Activated naive CD4-positive, alpha-beta T cell (primary cell): ENCODE measurements around the gene DOCK4.

Experiments
- DNase-seq, 4 experiments: peaks; one replicate each; lab custom pipeline; 2025; lab: John Stamatoyannopoulos, UW

DOCK4 gene

DNA sequence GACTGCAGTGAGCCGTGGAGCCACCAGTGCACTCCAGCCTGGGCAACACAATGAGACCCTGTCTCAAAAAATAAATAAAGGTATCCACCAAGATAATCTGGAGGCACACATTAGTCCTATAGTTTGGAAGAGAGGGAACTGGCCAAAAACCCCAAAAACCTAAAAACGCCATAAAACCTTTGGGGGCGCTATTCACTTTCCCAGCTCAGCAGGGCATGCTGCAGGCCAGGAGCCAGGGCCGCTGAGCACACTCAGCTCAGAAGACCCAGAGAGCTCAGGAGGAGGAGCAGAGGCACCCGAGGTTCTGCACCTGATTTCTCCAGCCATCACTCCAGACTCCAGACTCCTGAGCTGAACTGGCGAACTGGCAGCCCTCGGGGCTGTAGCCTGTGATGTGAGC lies 476.7 kb downstream of the DOCK4 start:
- DNase-seq = no peak

DNA sequence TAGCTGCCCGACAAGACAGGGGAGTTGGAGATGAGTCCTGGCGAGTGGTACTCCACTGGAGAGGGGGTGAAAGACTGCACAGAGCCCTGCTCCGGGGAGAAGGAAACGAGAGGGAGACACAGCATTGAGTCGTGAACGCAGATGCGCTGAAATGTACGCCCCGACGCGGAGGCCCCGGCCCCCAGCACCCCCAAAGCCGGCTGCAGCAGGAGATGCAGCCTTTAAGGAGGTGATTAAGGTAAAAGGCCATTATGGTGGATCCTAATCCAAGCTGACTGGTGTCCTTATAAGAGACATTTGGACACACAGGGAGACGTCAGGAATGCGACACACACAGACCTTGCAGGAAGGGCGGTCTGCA lies 477.6 kb downstream of the DOCK4 start:
- no peak for DNase-seq

DNA sequence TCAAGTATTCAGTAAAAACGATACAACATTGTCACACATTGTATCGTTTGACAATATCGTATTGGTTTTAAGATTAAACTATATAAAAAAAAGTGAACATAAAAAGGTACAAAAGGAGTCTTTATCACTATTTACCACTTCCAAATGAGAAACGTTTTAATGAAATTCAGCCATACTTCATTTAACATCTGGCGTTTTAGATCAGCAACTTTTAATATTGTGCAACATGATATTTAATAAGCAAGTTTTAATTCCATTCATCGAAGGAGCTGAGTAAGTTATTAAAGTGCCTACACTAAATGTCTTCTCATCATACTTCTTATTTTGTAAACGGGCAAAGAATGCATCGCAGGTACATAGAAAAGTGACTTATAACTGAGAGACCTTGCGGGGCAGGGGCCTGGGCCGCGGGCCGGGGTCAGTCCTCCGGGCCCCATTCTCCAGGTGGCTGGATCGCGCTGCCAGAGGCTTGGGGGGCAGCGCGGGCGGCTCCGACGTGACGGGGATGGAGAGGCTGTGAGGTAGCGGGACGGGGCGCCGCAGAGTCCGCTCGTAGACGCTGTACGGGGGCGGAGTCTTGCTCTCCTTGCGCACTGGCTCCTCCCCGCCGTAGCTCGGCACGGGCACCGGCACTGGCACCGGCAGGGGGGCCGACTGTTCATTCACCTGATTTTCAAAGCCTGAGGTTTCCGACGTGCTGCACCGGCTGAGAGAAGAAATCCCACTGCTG lies 478.1 kb downstream of the DOCK4 start:
- DNase-seq = no peak

DNA sequence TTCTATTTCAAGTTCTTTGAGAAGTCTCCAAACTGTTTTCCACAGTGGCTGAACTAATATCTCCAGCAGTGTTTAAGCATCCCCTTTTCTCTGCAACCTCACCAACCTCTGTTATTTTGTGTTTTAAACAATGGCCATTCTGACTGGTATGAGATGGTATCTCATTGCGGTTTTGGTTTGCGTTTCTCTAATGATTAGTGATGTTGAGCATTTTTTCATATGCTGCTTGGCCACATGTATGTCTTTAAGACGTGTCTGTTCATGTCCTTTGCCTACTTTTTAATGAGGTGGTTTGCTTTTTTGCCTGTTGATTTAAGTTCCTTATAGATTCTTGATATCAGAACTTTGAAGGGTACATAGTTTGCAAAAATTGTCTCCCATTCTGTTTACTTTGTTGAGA lies 487.3 kb downstream of the DOCK4 start:
- DNase-seq = no peak

DNA sequence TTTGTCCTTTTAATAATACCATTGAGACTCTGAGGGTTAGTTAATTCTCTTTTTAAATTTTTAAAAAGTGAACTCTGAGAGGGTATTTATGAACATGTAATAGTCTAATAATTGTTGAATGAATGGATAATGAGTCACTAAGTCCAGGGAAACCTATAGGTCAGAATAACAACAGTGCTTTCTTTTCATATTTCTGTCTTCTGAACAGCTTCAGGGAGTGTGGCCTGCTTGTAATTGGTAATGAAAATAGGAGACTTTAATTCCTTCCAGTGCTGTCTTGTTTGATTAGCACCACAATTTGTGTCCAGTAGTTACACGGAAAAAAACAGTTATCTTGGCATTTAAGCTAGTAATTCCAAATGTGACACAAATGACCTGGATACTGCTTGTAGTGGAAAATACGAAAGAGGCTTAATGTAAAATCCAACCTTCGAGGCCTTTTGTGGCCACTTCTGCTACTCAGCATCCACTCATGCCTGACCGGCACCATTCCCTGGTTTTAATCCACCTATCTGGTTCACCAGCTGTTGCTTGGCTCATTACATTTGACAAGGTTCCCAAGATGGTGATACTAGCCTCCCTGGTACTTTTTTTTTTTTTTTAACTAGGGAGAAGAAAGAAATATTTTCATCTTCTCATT lies 494.7 kb downstream of the DOCK4 start:
- no peak for DNase-seq

DNA sequence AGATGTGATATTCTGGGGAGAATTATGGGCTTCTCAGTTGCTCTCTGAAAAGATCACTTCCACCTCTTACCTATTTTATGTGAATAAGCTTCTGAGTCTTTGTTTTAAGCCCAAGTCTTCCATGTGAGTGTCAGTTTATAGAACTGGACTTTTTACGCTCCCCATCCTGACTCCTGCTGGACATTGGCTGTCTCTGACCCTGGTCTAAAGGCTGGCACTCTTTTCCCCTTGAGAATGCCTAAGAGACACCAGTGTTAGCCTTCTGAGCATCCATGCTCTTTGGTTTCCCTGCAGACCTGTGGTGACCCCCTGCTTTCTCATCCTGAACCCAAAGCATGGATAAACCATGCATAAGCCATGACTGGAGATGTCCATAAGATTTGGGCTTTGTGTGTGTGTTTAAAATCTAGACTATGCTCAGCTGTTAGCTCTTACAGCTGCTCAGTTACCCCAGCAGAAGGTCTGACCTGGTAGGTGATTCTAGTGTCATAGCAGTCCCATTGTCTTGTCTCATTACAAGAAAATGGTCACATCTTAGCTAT lies 495.3 kb downstream of the DOCK4 start:
- DNase-seq = no peak

DNA sequence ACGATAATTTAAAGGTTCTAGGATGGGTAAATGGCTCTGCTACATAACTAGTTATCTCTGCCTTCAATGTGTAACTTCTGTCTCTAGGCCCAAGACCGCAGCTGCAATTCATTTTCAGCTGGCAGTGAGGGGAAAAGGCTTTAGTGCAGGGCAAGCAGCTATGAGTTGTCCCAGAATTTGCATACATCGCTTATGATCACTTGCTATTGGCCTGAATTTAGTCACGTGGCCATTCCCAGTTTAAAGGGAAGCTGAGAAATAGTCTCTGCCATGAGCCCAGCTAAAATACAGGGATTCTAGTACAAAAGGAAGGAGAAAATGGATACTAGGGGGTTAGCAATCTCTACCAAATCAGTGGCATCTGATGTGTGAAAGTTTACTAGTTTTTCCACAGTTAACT lies 498.1 kb downstream of the DOCK4 start:
- no peak for DNase-seq

DNA sequence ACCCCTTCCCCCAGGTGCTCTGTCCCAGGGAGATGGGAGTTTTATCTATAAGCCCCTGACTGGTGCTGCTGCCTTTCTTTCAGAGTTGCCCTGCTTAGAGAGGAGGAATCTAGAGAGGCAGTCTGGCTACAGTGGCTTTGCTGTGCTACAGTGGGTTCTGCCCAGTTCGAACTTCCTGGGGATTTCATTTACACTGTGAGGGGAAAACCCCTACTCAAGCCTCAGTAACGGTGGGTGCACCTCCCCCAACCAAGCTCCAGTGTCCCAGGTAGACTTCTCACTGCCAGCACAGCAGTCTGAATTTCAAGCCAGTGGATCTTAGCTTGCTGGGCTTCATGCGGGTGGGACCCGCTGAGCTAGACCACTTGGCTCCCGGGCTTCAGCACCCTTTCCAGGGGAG lies 500.4 kb downstream of the DOCK4 start:
- DNase-seq = no peak

DNA sequence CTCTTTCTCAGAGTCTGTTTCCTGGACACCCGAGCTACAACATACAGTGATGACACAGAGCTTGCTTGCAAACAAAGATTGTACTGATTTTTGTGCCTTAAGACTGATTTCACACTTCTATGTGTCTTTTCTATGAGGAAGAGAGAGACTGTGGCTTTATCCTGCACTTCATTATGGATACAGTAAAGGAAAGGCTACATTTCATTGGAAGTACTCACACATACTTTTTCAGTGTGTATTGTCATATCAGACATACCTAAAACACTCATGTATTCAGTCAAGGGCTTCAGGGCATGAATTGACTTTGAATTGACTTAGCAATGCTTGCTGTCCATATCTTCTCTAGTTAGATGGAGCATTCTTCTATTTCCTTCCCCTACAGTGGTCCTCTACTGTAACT lies 508.4 kb downstream of the DOCK4 start:
- DNase-seq = no peak

DNA sequence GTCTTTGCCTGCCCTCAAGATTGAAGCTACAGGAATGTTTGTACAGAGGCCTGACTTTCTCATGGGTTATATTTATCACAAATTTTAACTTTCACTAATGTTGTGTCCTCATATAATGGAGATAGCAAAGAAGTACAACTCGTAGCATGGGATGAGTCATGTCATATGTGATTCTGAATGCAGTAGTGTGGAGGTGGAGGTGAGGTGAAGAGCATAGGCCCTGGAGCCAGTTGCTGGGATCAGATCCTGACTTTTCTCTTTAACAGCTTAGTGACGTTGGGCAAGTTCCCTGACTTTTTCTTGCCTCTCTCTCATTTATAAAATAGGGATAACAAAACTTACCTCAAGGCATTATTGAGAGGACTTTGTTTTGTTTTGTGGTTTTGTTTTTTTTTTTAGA lies 511.8 kb downstream of the DOCK4 start:
- DNase-seq = no peak

DNA sequence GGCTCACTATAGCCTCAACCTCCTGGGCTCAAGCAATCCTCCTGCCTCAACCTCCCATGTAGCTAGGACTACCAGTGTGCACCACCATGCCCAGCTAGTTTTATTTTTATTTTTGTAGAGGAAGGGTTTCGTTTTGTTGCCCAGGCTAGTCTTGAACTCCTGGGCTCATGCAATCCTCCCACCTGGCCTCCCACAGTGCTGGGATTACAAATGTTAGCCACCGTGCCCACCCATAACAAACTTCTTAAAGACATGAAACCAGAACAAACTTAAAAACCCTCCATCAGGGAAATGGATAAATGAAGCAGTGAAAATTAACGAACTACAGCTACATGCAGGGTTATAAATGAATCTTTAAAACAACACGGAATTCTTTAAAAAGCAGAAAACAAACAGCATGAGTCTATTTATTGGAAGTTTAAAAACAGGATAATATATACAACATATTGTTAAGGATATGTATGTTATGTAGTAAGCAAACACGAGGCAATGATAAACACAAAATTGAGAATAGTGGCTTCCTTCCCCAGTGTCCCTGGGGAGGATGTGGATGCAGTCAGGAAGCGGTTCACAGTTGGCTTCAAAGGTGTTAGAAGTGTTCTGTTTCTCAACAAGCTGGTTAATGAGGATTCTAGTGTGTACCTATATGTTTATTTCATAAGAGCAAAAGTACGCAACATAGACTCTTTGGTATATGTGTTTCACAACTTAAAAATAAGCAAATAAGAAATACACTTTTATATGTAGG lies 515.7 kb downstream of the DOCK4 start:
- no peak for DNase-seq

DNA sequence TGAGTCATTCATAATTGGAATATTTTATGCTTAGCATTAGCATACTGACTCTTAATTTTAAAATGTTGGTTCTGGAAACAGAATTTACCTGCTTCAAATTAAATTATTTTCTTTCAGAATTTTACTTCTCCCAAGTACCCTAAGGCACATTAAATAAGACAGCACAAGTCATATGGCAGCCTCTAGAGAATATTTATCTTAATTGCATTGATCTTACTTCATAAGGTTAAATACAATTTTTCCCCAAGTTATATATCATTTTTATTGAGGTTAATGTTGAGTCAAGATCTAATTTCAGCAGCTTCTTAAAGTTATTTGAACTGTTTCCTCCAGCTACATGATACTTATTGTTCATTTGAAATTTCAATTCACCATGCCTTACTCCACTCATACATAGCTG lies 520.9 kb downstream of the DOCK4 start:
- no peak for DNase-seq

DNA sequence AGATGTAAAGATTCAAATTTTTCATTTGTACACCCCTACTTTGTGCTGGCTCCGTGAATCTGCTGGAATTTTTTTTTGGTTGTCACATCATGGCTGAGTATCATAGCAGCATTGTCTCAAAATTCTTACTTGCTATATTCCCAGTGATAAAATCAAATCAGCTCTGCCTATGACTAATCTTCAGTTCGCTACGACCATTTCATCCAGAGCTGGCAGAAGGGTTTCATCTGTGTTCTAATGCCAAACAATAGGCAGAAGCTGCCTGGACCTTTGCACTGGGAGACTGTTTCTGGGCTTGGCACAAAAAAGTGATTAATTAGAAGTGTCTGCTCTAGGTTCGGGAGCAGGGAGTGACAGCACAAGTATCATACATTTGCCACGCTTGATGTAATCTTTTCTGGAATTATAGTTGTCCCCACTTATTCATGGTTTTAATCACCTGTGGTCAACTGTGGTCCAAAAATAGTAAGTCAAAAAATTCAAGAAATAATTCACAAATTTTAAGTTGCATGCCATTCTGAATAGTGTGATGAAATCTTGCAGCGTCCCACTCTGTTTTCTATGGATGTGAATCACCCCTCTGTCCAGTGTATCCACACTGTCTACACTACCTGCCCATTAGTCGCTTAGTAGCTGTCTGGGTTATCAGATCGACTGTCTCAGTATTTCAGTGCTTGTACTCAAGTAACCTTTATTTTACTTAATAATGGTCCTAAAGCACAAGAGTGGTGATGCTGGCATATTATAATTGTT lies 523.4 kb downstream of the DOCK4 start:
- DNase-seq = no peak

DNA sequence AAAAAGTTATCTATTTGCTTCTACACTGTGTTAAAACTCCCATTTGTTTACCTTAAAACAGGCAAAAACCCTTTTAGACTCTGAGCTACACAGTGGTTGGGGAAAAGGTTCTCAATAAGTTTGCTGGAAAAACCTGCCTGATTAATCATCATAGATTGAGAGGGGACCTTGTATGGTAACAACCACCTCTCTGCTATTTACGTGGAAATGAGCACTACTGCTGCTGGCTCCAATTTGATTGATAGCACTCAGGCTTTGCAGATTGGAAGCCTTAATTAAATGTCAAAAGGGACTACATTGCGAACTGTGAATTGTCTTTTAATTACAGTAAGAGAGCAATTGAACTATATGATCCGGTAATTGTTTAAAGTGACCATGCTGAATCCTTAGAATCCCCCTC lies 525.0 kb downstream of the DOCK4 start:
- no peak for DNase-seq

DNA sequence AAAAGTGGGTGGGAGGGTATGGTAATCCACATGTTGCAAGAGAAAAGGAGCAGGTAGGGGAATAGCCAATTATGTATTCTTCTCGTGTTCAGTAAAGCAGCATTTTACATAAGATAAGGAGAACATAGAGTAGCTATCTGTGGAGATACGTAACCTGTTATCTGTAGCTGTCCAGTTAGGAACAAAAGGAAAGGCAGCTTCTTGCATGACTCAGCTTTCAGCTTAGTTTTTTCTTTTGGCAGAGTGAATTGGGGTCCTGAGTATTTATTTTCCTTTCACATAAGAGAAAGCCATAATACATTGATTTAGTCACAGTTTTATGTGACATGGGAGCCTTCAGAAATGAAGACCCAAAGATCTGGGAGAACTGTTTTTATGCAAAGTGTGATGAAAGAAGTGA lies 527.2 kb downstream of the DOCK4 start:
- DNase-seq = no peak

DNA sequence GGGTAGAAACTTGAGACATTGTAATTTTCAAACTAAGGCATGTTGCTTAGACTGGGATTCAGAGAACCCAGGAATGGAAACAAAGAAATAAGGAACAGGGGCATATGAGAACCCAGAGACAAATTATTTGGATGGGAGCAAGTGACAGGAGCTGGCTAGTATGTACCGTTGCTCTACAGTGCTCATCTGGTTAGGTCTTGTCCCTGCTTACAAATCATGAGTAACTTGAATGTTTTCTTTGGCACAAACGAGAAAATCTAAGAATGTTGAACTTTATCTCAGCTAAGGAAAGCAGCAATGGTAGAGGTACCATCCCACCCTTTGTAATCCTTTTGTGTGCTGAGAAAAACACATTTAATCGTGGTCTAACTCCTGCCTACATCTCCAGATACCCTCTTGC lies 527.9 kb downstream of the DOCK4 start:
- no peak for DNase-seq

DNA sequence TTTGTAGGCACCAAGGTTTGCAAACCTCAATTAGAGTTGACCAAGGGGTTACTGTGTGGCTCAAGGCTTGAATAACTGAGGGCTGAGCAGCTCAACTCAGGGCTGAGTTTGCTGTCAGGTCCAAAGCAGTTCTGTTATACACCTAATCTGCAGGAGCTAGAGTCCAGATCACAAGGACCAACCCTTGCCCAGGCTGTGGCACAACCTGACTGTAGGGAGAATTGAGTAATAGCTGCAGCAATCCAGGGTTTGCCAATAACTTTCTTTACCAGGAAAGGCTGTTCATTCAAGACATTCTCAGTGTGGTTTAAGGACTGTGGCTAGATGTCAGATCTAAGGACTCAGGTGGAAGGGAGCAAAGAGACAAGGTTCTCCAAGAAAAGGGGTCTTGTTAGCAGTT lies 528.4 kb downstream of the DOCK4 start:
- no peak for DNase-seq

DNA sequence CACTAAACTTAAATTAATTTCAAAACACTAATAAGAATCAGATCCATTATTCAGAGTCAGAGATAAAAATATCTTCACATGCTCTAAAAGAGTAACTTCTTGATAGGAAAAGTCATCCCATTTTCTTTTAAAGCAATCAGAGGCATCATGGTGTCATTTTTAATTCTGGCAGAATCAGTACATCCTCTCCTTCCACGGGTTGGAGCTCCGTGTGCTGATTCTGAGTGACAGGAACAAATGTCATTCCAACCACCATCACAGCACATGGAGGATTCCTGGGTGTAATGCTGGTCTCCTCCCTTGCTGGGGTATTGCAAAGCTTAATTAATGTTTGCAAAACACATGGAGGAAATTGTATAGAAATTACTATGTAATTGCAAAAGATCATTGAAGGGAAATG lies 529.4 kb downstream of the DOCK4 start:
- no peak for DNase-seq
